GOT3 (cell line): ENCODE results near the gene RAPGEF1.
"Not testable (repeated sequence)": the region's sequence is repeated elsewhere in the genome, so short reads cannot be mapped to it uniquely, and the experiment has no call there.

ENCODE experiments used
- DNase-seq: peaks from one replicate; lab custom pipeline; 2025; ENCODE audit warnings: mixed read lengths; lab: John Stamatoyannopoulos, UW

The RAPGEF1 gene

GRCh38 chr9:131739959-131740648 lies at the start of gene RAPGEF1:
RAPGEF1 (minus strand) TSS chr9:131740076; CDS start chr9:131739830, 246 bp downstream.
- peak; percentile 25 for DNase-seq

DNA sequence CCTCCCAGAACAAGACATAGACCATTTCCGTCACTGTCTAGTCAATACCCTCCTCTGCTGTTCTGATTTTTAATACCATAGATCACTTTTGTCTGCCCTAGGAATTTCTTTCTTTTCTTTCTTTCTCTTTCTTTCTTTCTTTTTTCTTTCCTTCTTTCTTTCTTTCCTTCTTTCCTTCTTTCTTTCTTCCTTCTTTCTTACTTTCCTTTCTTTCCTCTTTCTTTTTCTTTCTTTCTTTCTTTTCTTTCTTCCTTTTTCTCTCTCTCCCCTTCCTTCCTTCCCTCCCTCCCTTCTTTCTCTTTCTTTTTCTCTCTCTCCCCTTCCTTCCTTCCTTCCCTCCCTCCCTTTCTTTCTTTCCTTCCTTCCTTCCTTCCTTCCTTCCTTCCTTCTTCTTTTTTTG lies 49.0 kb upstream of the RAPGEF1 start:
- no peak for DNase-seq

GRCh38 chr9:131787838-131788237 lies 48.0 kb upstream of the RAPGEF1 start:
- no peak for DNase-seq

DNA sequence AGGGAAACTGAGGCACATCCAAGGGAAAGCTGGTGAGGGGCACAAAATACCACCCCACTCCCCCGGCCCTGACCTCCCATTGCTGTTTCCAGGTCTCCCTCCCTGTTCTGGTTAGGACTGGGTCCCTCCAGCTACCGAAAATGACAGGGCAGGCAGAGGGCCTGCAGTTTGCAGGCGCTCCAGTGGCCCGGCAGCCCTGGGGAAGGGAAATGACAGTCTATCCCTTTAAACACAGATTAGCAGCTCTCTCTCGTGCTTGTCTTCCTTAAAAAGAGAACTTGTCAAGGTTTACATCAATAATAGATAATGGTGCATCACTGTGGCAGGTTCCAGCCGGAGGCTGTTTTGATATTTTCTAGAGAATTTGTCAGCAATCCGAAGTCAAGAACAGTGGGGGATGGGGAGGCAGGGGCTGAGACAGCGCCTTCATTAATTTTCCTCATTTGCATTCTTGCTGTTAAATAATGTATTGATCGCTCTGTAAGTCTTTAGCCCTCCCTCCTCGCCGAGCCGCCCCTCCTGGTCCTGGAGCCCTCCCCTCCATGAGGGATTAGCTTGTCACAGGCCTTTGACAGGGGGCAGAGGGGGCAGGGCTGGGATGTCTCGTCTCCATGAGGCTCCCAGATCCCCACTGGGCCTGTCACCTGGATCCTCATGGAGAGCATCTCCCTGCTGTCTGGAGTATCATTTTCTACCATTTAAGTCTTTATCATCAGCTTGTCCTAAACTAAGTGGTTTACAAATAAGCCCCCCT lies 45.0 kb upstream of the RAPGEF1 start:
- DNase-seq: no peak

- DNase-seq: no peak
These were observed 41.2 kb upstream of the RAPGEF1 start for GRCh38 chr9:131781069-131781468.

GRCh38 chr9:131776473-131776872 lies 36.6 kb upstream of the RAPGEF1 start:
- DNase-seq: no peak

GRCh38 chr9:131776036-131776435 lies 36.2 kb upstream of the RAPGEF1 start:
- DNase-seq: no peak

DNA sequence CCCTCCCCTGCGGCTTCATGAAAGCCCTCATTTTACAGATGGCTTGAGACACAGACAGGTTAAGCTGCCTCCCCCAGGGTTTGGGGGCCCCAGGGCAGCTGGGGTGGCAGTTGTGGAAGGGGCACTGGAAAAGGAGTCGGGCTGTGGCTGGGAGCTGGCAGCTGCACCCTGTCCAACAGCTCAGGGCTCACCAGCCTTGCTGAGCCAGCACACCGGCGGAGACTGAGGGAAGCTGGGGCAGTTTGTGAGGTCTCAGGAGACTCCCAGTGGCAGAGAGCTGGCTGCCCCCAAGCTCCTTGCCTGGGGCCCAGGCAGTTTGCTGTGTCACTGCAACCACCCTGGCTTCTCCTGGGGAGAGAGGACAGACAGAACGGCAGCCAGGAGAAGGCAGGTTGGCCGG lies 34.8 kb upstream of the RAPGEF1 start:
- no peak for DNase-seq

- DNase-seq: peak; percentile 24
These were observed 34.1 kb upstream of the RAPGEF1 start for GRCh38 chr9:131773911-131774379.

DNA sequence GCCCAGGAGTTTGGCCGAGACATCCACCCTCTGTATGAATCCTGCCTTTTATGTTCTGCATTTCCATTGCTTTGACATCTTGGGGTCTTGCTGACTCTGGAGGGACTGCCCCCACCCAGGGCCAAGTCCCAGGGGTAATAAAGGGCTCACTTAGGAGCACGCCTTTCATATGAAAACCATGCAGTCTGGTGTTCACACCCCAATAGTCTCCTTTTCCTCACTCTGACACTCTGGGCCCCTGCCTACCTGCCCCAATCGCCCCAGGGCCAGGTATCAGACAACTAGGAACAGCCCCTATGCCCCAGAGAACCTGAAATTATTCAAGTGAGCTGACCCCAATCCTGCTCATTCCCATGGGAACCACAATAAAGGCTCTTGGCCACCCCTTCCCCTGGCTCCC lies 33.1 kb upstream of the RAPGEF1 start:
- DNase-seq: no peak

DNA sequence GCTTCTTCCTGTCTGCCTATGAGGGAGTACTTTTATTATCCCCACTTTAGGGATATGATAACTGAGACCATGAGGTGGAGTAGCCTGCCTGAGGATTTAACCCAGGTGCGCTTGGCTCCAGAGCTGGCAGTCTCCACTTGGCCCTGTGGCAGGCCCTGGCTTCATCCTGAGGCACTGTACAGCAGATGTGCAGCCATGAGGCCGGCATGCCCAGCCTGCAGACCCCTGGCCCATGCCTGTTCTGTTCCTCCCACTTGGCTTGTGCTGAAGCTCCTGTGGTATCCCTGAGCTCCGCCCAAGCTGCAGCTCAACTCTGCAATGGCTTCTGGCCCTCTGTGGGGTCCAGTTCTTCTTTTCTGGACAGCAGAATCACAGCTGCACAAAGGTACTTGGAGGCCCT lies 31.8 kb upstream of the RAPGEF1 start:
- no peak for DNase-seq

DNA sequence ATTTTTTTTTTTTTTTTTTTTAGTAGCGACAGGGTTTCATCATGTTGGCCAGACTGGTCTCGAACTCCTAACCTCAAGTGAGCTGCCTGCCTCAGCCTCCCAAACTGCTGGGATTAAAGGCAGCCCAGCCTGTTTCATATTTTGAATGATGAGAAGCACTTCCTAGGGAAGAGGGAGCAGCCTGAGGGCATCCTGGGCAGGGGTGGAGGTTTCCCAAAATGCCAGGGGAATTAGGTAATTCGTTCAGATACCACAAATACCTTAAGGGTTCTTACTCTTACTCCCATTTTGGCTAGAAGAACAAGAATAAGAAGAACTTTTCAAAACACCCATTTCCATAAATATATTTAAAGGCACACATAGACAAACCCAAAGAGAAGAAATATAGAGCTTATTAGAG lies 29.5 kb upstream of the RAPGEF1 start:
- no peak for DNase-seq

GRCh38 chr9:131764568-131764967 lies 24.7 kb upstream of the RAPGEF1 start:
- DNase-seq: no peak

- peak; percentile 47 for DNase-seq
These were observed 22.6 kb upstream of the RAPGEF1 start for GRCh38 chr9:131762356-131762932.

DNA sequence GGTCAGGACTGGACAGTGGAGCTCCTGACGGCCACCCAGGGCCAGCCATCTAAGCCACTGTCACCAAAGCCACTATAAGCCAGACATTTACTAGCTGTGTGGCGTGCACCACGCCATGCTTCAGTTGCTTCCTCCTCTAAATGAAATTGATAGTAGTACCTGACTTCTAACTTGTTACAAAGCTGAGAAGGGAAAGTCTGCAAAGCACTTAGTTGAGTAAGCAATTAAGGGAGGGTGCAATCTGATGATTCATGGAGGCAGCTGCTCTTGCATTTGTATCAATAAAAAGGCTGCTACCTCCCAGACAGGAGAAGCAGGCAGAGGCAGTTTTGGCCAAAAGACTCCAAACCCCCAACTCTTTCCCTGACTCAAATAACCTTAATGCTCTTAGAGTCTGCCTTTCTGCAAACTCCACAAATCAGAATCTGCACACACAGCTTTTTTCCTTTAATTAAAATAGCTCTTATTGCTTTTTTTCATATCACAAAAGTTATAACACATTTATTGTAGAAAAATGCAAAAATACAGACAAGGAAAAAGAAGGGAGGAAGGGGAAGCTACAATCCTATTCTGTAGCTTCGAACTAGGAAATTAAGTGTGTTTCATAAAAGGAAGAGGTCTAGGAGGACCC lies 19.3 kb upstream of the RAPGEF1 start:
- DNase-seq: no peak

DNA sequence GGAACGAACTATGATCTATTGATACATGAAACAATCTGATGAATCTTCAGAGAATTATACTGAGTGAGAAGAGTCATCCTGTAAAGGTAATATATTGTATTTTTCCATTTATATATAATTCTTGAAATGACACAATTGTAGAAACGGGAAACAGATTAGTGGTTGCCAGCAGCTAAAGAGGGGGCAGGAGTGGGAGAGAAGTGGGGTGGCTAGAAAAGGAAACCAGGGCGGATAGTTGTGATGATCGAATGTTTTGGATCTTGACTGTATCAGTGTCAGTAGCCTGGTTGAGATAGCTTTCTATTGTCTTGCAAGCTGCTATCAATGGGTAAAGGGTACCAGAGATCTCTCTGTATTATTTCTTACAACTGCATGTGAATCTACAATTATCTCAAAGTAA lies 17.7 kb upstream of the RAPGEF1 start:
- no peak for DNase-seq

GRCh38 chr9:131755541-131756198 lies 15.8 kb upstream of the RAPGEF1 start:
- DNase-seq: peak; percentile 33

DNA sequence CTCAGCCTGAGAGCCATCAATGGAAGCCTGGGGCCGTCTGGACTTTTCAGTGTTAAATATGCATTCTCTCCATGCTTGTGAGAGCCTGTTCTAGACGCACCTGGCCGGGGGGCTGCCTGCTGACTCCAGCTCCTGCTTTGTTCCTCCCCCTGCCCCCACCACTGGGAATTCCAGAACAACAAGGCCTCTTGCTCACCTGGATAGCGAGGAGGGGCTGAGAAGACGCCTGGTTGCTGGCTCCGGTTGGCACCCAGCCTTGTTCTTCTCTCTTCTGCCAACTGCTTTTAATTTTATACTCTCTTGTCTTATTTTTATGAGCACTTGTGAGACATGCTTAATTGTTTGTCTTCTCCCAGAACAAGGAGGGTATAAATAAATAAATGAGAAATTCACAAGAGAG lies 15.0 kb upstream of the RAPGEF1 start:
- DNase-seq: no peak

- not testable (repeated sequence) for DNase-seq
These were observed 13.9 kb upstream of the RAPGEF1 start for GRCh38 chr9:131753751-131754150.

DNA sequence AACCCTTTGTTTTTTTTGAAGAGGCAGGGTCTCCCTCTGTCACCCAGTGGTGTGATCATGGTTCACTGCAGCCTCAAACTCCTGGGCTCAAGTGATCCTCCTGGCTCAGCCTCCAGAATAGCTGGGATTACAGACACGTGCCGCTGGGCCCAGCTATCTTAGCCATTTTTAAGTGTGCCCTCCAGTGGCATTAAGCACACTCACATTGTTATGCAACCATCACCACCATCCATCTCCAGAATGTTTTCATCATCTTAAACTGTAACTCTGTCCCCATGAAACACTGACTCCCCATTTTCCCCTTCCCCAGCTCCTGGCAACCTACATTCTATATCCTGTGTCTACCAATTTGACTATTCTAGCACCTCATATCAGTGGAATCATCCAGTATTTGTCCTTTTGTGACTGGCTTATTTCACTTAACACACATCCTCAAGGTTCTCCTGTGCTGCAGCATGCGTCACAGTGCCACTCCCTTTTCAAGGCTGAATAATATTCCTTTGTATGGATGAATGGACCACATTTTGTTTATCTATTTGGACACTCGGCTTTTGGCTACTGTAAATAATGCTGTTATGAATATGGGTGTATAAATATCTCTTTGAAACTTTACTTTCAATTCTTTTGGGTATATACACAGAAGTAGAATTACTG lies 12.5 kb upstream of the RAPGEF1 start:
- no peak for DNase-seq

DNA sequence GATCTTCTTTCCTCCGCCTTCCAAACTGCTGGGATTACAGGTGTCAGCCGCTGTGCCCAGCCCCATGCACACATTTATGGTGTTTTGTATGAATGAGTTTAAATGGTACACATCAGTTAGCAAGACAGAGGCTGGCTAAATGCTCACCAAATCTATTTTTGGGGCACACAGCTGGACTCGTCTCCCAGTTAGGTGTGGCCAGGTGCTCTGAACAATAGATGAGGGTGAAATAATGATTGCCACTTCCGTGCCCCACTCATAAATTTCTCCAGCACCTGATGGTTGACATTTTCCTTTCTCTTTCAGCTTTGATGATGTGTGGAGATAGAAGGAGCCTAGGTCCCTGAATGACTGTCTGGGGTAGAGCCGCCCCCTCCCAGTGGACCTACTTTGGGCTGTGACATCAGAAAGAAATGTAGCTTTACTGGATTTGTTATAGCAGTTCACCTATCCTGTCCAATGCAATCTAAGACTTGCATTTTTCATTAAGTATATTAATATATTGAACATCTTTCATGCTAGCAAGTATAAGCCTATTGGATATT lies 8.6 kb upstream of the RAPGEF1 start:
- DNase-seq: no peak
